Heart left ventricle (tissue), 13 donors: ENCODE measurements around the gene VSIG8.

ENCODE experiments used
- POLR2A ChIP-seq, 2 donors: fragments of 450-650 bp; IDR thresholded peaks; one replicate each; pipeline ENCODE4 v1.6.1; 2017; ENCODE audit warnings: antibody characterized with exemption in 2 of 2, mild to moderate bottlenecking in 2 of 2, moderate library complexity in 2 of 2
- TF ChIP-seq, protein P1 (sequence below), 12 donors: fragments of 200-600 bp; sonication (generic) in 4 of 12; IDR thresholded peaks; one replicate each; pipeline versions ENCODE4 v1.5.0 to v1.8.0; 2018 to 2022; ENCODE audit warnings: antibody characterized with exemption in 12 of 12, mild to moderate bottlenecking in 5 of 12
- donor health status: ischemic (EF 13 %, LVEDD 7.1; RV severe dilation, severe dysfunction).
- donor health status: DM: no; HTN: yes; CAD: no.
- donor health status: DM: no; HTN: no; CAD: no.
- donor health status: ischemic (EF 25% LVEDD 6.9; RV normal size, moderate dysfunction).
- donor health status: ischemic (EF 25% LVEDD 5.7; RV mildly dilated, moderate dysfunction).
- donor health status: ischemic (EF 35%, LVEDD 5.7; RV mildly dilated, moderate dysfunction).
- donor health status: nonischemic (EF 11% LVEDD 7.7; RV severe dilation, severe dysfunction).
- donor health status: DM: yes; HTN: yes; CAD: no.
- donor health status: PGD.
- donor health status: ischemic (EF 29% LVEDD 5.4; RV normal size, mild dysfunction).
- donor health status: nonischemic (EF 23%, LVEDD 6.1; RV moderate dilation, normal function).

DNA sequence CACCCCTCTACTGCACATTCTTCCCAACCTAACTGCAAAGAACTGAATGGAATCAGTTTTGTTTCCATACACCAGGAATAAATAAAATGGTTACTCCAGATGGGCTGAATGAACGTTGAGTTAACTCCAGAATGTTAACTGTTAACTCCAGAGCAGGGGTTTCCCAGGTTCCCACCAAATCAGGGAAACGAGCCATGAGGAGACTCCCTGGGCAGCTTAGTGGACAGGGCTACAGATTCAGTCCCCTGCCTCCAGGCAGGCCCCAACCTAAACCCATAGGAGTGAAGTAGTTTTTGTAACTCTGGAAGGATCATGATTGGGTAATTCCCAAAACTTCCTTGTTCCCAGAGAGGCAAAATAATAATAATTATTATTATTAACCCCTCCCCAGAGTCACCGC lies 14.1 kb downstream of the VSIG8 start:
- TF ChIP-seq, protein P1, sequence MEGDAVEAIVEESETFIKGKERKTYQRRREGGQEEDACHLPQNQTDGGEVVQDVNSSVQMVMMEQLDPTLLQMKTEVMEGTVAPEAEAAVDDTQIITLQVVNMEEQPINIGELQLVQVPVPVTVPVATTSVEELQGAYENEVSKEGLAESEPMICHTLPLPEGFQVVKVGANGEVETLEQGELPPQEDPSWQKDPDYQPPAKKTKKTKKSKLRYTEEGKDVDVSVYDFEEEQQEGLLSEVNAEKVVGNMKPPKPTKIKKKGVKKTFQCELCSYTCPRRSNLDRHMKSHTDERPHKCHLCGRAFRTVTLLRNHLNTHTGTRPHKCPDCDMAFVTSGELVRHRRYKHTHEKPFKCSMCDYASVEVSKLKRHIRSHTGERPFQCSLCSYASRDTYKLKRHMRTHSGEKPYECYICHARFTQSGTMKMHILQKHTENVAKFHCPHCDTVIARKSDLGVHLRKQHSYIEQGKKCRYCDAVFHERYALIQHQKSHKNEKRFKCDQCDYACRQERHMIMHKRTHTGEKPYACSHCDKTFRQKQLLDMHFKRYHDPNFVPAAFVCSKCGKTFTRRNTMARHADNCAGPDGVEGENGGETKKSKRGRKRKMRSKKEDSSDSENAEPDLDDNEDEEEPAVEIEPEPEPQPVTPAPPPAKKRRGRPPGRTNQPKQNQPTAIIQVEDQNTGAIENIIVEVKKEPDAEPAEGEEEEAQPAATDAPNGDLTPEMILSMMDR (IDR thresholded peaks at IDR 0.05) = no peak
- TF ChIP-seq POLR2A (IDR thresholded peaks at IDR 0.05) = no peak
